ENCODE measurements around the gene APOO.

- TF ChIP-seq, protein P1, sequence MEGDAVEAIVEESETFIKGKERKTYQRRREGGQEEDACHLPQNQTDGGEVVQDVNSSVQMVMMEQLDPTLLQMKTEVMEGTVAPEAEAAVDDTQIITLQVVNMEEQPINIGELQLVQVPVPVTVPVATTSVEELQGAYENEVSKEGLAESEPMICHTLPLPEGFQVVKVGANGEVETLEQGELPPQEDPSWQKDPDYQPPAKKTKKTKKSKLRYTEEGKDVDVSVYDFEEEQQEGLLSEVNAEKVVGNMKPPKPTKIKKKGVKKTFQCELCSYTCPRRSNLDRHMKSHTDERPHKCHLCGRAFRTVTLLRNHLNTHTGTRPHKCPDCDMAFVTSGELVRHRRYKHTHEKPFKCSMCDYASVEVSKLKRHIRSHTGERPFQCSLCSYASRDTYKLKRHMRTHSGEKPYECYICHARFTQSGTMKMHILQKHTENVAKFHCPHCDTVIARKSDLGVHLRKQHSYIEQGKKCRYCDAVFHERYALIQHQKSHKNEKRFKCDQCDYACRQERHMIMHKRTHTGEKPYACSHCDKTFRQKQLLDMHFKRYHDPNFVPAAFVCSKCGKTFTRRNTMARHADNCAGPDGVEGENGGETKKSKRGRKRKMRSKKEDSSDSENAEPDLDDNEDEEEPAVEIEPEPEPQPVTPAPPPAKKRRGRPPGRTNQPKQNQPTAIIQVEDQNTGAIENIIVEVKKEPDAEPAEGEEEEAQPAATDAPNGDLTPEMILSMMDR (IDR thresholded peaks at IDR 0.05) = no peak
- TF ChIP-seq POLR2A (IDR thresholded peaks at IDR 0.05) = no peak
- TF ChIP-seq POLR2AphosphoS5 (IDR thresholded peaks at IDR 0.05) = no peak
Observed at GRCh38 chrX:23887451-23887850, 20.3 kb downstream of the APOO start.

Measured in upper lobe of left lung (tissue), 4 donors.